Measurements from ENCODE around the gene CDC42BPA. TPM values are rescaled to one million over a fixed set of nuclear protein-coding genes. Genes with fewer than 3 reads are reported as not detected.

Gene CDC42BPA
- total RNA-seq, 2 donors from 2014 or later = 30.0 to 34.3 TPM

DNA sequence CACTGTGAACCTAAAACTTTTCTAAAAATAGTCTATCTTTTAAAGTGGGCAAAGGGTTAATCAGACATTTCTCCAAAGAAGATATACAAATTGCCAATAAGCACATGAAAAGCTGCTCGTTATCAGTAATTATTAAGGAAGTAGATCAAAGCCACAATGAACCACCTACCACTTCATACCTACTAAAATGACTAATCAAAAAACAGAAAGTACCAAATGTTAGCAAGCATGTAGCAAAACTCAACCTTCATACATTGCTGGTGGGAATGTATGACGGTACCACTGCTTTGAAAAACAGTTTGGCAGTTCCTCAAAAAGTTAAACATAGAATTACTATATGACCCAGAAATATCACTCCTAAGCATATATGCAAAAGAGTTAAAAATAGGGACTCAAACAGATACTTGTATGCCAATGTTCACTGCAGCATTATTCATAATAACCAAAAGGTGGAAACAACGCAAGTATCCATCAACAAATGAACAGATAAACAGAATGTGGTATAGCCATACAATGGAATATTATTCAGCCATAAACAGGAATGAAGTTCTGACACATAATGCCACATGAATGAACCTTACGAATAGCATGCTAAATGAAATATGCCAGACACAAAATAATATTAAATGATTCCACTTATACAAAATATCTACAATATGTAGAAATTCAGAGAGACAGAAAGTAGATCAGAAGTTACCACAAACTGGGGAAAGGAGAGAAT lies 21.1 kb downstream of the CDC42BPA start:
- 90 to 96% methylated on average over 2 to 3 of the region's 4 CpGs for whole genome bisulfite sequencing, 2 experiments (ENCODE audit: insufficient coverage in 1 of 2, insufficient read length in 1 of 2)
- TF ChIP-seq, protein P1, sequence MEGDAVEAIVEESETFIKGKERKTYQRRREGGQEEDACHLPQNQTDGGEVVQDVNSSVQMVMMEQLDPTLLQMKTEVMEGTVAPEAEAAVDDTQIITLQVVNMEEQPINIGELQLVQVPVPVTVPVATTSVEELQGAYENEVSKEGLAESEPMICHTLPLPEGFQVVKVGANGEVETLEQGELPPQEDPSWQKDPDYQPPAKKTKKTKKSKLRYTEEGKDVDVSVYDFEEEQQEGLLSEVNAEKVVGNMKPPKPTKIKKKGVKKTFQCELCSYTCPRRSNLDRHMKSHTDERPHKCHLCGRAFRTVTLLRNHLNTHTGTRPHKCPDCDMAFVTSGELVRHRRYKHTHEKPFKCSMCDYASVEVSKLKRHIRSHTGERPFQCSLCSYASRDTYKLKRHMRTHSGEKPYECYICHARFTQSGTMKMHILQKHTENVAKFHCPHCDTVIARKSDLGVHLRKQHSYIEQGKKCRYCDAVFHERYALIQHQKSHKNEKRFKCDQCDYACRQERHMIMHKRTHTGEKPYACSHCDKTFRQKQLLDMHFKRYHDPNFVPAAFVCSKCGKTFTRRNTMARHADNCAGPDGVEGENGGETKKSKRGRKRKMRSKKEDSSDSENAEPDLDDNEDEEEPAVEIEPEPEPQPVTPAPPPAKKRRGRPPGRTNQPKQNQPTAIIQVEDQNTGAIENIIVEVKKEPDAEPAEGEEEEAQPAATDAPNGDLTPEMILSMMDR (conservative IDR thresholded peaks at IDR 0.05) = no peak
- peaks cover 3% of the 10 kb centered on the region for H3K4me1 Mint-ChIP-seq
- no peak overlapping the region for H3K27ac Mint-ChIP-seq
- Histone ChIP-seq H3K27ac (ENCODE audit: low read depth, low read length) (no peak overlapping the region), H3K9me3 (ENCODE audit: control insufficient read depth, low read length) (peaks cover 4% of the 10 kb centered on the region), H3K27me3 (ENCODE audit: control insufficient read depth, insufficient read depth, low read length, poor library complexity, severe bottlenecking) (no peaks in the 10 kb centered on the region), H3K36me3 (ENCODE audit: control insufficient read depth, insufficient read depth, low read length) (no peaks in the 10 kb centered on the region), H3K4me1 (ENCODE audit: control insufficient read depth, insufficient read depth, low read length) (no peaks in the 10 kb centered on the region), H3K9ac (ENCODE audit: extremely low read depth, low read length, poor library complexity, severe bottlenecking) (no peak overlapping the region), H3K4me3 (ENCODE audit: low read length) (no peak overlapping the region)
- DNase-seq = no peak
- no peak overlapping the region for H3K4me3 Mint-ChIP-seq
- no peaks in the 10 kb centered on the region for H3K27me3 Mint-ChIP-seq (ENCODE audit: insufficient read depth)
- no peaks in the 10 kb centered on the region for H3K9me3 Mint-ChIP-seq
- peaks cover 4% of the 10 kb centered on the region for H3K36me3 Mint-ChIP-seq (ENCODE audit: low read depth)

DNA sequence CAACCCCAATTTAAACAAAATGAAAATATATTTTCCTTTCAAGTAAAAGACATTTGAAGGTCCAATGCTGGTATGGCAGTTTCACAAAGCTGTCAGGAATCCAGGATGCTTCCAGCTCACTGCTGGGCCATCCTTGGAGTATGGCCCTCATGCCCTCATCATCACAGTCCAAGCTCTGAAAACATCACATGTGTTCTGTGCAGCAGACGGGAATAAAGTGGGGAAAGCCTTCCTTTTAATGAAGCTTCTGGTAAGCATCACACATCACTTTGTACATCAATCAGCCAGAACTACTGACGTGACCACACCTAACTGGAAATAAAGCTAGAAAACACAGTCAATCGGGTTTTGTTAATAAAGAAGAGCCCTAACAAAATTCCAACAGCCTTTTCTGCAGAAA lies 22.7 kb downstream of the CDC42BPA start:
- WGBS, 2 experiments (ENCODE audit: insufficient coverage in 1 of 2, insufficient read length in 1 of 2) = 96 to 97% methylated on average over 3 of the region's 3 CpGs
- H3K4me3 ChIP-seq (ENCODE audit: low read length) = no peak overlapping the region
- H3K4me1 ChIP-seq (ENCODE audit: control insufficient read depth, insufficient read depth, low read length) = no peaks in the 10 kb centered on the region
- H3K9me3 ChIP-seq (ENCODE audit: control insufficient read depth, low read length) = peaks cover 4% of the 10 kb centered on the region
- no peak overlapping the region for H3K9ac ChIP-seq (ENCODE audit: extremely low read depth, low read length, poor library complexity, severe bottlenecking)
- no peak overlapping the region for H3K4me3 Mint-ChIP-seq
- H3K4me1 Mint-ChIP-seq = no peaks in the 10 kb centered on the region
- H3K27me3 Mint-ChIP-seq (ENCODE audit: insufficient read depth) = no peaks in the 10 kb centered on the region
- TF ChIP-seq, protein P1 (conservative IDR thresholded peaks at IDR 0.05) = no peak
- no peak overlapping the region for H3K27ac Mint-ChIP-seq
- H3K27me3 ChIP-seq (ENCODE audit: control insufficient read depth, insufficient read depth, low read length, poor library complexity, severe bottlenecking) = no peaks in the 10 kb centered on the region
- H3K27ac ChIP-seq (ENCODE audit: low read depth, low read length) = no peak overlapping the region
- H3K36me3 Mint-ChIP-seq (ENCODE audit: low read depth) = peaks cover 7% of the 10 kb centered on the region
- H3K9me3 Mint-ChIP-seq = no peaks in the 10 kb centered on the region
- no peaks in the 10 kb centered on the region for H3K36me3 ChIP-seq (ENCODE audit: control insufficient read depth, insufficient read depth, low read length)
- DNase-seq = no peak

DNA sequence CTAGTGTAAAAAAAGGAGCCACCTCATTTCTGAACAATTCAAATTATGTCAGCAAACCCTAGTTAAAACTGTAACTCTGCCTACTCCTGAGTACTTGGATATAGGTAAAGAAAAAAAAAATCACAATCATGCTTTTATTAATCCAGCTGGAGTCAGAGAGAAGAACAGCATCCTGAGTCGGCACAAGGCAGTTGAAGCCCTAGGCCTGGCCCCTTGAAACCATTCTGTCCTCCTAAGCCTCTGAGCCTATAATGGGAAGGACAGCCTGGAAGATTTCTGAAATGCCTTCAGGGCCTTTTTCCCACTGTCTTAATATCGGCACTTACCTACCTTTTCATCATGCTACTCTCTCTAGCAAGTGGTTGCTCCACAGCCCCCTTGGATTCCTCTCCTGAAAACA lies 32.5 kb downstream of the CDC42BPA start:
- Mint-ChIP-seq H3K4me3 (no peak overlapping the region), H3K27ac (no peak overlapping the region), H3K27me3 (ENCODE audit: insufficient read depth) (no peaks in the 10 kb centered on the region), H3K4me1 (no peaks in the 10 kb centered on the region), H3K9me3 (peaks cover 46% of the 10 kb centered on the region), H3K36me3 (ENCODE audit: low read depth) (peaks cover 43% of the 10 kb centered on the region)
- no peak for DNase-seq
- Histone ChIP-seq H3K9me3 (ENCODE audit: control insufficient read depth, low read length) (peaks cover 39% of the 10 kb centered on the region), H3K36me3 (ENCODE audit: control insufficient read depth, insufficient read depth, low read length) (peaks cover 11% of the 10 kb centered on the region), H3K4me3 (ENCODE audit: low read length) (peak overlapping the region; percentile 6), H3K4me1 (ENCODE audit: control insufficient read depth, insufficient read depth, low read length) (no peaks in the 10 kb centered on the region), H3K27ac (ENCODE audit: low read depth, low read length) (no peak overlapping the region), H3K9ac (ENCODE audit: extremely low read depth, low read length, poor library complexity, severe bottlenecking) (no peak overlapping the region), H3K27me3 (ENCODE audit: control insufficient read depth, insufficient read depth, low read length, poor library complexity, severe bottlenecking) (no peaks in the 10 kb centered on the region)
- TF ChIP-seq, protein P1 (conservative IDR thresholded peaks at IDR 0.05) = no peak
- 94% methylated on average over 2 of the region's 2 CpGs for WGBS, 2 experiments (ENCODE audit: insufficient coverage in 1 of 2, insufficient read length in 1 of 2)
